Measurements from ENCODE around the gene KCNK4.

KCNK4 gene

GRCh38 chr11:64251753-64252002 lies 39.4 kb upstream of the KCNK4 start:
- ChIA-PET CTCF (interaction anchor here (0.7 to 10.8 kb wide), 23 partner anchors 9 to 468 kb away, joined by 3 to 224 read pairs (median 7); partner anchors contain the start of genes CATSPERZ, ESRRA, FERMT3 and FKBP2), POLR2A (interaction anchor here (1.2 to 1.9 kb wide), 7 partner anchors 10 to 66 kb away, joined by 3 to 18 read pairs (median 5); partner anchors contain the start of genes FKBP2 and STIP1)
- DNase-seq (ENCODE audit: low read depth, low spot score), result no peak
- peak overlapping the region; percentile 82 for H3K4me3 ChIP-seq (ENCODE audit: low read depth, low read length)
- TF ChIP-seq, protein P1, sequence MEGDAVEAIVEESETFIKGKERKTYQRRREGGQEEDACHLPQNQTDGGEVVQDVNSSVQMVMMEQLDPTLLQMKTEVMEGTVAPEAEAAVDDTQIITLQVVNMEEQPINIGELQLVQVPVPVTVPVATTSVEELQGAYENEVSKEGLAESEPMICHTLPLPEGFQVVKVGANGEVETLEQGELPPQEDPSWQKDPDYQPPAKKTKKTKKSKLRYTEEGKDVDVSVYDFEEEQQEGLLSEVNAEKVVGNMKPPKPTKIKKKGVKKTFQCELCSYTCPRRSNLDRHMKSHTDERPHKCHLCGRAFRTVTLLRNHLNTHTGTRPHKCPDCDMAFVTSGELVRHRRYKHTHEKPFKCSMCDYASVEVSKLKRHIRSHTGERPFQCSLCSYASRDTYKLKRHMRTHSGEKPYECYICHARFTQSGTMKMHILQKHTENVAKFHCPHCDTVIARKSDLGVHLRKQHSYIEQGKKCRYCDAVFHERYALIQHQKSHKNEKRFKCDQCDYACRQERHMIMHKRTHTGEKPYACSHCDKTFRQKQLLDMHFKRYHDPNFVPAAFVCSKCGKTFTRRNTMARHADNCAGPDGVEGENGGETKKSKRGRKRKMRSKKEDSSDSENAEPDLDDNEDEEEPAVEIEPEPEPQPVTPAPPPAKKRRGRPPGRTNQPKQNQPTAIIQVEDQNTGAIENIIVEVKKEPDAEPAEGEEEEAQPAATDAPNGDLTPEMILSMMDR (IDR thresholded peaks at IDR 0.05; ENCODE audit: insufficient read depth, low read length, missing control alignments), result no peak

DNA sequence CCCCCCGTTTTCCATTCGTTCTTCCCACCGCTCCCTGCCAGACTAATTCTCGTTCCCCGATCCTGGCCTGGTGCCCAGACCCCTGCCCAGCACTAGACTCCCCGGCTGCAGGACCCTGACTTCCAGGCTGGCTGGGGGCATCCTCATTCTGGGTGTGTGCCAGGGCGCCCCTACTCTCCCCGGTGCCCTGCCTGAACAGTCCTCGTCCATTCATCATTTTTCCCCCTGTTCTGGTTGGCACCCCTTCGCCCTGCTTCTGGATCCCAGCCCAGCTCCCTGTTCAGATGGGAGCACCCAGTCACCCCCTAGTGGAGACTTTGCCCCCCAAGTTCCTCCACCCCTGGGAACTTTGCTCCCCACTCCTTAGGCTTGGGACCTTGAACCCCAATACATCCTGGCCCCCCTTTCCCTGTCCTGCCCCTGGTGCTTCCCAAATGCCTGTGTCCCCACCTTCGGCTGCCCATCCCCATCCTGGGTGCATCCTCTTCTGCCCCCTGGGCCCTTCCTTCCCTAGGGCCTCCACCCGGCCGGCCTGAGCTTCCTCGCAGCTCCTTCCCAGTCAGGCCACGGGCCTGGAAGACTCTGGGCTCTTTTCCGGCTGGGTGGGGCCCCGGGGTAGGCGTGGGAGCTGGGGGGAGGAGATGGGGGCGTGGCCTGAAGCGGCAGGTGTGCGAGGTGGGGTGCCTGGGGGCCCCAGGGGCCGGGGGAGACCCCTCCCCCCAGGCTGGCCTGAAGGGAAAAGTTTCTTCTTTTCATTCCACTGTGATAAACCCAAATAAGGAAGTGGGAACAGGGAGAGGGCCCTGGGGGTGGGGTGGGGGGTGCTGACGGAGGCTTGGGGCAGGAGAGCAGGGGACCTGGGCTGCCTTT lies 38.9 kb upstream of the KCNK4 start:
- H3K4me3 ChIP-seq (ENCODE audit: low read depth, low read length), result peak overlapping the region; percentile 82
- no peak for DNase-seq (ENCODE audit: low read depth, low spot score)
- CTCF ChIA-PET, result interaction anchor here (0.7 to 10.8 kb wide), 20 partner anchors 9 to 468 kb away, joined by 3 to 224 read pairs (median 8); partner anchors contain the start of genes CATSPERZ, ESRRA, FERMT3 and FKBP2
- POLR2A ChIA-PET, result interaction anchor here (0.7 to 1.9 kb wide), 10 partner anchors 9 to 66 kb away, joined by 3 to 18 read pairs (median 5); partner anchors contain the start of genes FKBP2 and STIP1
- TF ChIP-seq, protein P1 (IDR thresholded peaks at IDR 0.05; ENCODE audit: insufficient read depth, low read length, missing control alignments), result peak; percentile 44

DNA sequence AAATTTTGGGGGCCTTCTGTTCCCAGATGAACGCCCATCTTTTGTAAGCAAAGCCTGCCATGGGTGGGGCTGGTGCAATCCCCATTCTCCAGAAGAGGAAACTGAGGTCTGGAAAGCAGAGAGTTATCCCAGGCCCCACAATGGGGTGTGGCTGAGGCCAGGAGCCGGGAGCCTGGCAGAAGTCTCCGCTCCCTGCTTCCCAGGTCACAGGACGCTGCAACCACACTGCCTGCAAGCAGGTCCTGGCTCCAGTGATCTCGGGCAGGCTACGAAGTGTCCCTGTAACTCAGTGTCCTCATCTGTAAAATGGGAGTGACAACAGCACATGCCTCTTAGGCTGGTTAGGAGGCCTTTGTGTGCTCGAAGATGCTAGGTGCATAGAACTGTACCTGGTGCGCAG lies 38.1 kb upstream of the KCNK4 start:
- TF ChIP-seq, protein P1 (IDR thresholded peaks at IDR 0.05; ENCODE audit: insufficient read depth, low read length, missing control alignments), result no peak
- ChIA-PET POLR2A (interaction anchor here (1.1 to 1.9 kb wide), 5 partner anchors 9 to 49 kb away, joined by 3 to 18 read pairs (median 13); partner anchors contain the start of gene FKBP2), CTCF (interaction anchor here (1.2 to 10.8 kb wide), 8 partner anchors 8 to 65 kb away, joined by 3 to 224 read pairs (median 12); partner anchors contain the start of genes FERMT3 and PRDX5)
- no peak for DNase-seq (ENCODE audit: low read depth, low spot score)
- peak overlapping the region; percentile 82 for H3K4me3 ChIP-seq (ENCODE audit: low read depth, low read length)

DNA sequence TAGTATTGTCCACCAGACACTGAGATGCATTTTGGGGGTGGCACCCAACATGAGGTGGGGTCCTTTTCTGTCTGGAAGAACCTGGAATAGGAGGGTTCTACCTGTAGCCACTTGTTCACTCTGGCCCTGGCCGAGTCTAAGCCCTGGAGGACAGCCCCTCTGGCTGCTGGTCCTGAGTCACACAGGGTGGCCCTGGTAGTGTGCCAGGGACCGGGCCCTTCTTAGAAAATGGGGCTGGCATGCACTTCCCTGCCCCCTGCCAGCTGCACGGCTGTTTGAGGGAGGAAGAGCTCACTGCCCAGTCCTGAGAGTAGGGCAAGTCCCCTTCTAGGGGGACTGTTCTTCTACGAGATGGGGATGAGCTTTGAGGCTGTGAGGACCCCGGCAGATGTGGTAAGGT lies 37.6 kb upstream of the KCNK4 start:
- ChIA-PET POLR2A (no interaction called here), CTCF (interaction anchor here (0.6 to 1.7 kb wide), 4 partner anchors 8 to 69 kb away, joined by 3 to 8 read pairs (median 3); no protein-coding TSS in a partner anchor)
- peak overlapping the region; percentile 82; the same call in 1 of the 2 replicates for H3K4me3 ChIP-seq (ENCODE audit: low read depth, low read length)
- DNase-seq (ENCODE audit: low read depth, low spot score), result no peak
- TF ChIP-seq, protein P1 (IDR thresholded peaks at IDR 0.05; ENCODE audit: insufficient read depth, low read length, missing control alignments), result no peak

- TF ChIP-seq, protein P1 (IDR thresholded peaks at IDR 0.05; ENCODE audit: insufficient read depth, low read length, missing control alignments), result no peak
- H3K4me3 ChIP-seq (ENCODE audit: low read depth, low read length), result no peak overlapping the region
- no peak for DNase-seq (ENCODE audit: low read depth, low spot score)
- CTCF ChIA-PET, result interaction anchor here (0.6 to 2.2 kb wide), 5 partner anchors 9 to 70 kb away, joined by 3 to 8 read pairs (median 3); no protein-coding TSS in a partner anchor
- POLR2A ChIA-PET, result no interaction called here
These were observed 36.8 kb upstream of the KCNK4 start for GRCh38 chr11:64254326-64254725.
